Gastrocnemius medialis (tissue), 4 donors: ENCODE results near the gene CCRL2. TPM values are rescaled to one million over a fixed set of nuclear protein-coding genes. Genes with fewer than 3 reads are reported as not detected.

ENCODE experiments used
- ATAC-seq, 2 donors: fragments of 150-250 bp; one replicate each; pipeline ENCODE4 v1.9.1; 2016
- DNase-seq, 2 donors: peaks; one replicate each; pipeline ENCODE4 v3.0.0-alpha.2; 2019
- H3K27ac ChIP-seq, 4 donors: fragments of 200-600 bp; sonication (generic); 1 replicate in 1 of 4; 2 replicates in 3 of 4; pipeline ENCODE4 v1.5.1; 2016 to 2018; ENCODE audit warnings: mild to moderate bottlenecking in 2 of 4, moderate library complexity in 1 of 4
- H3K27me3 ChIP-seq, 3 donors: fragments of 200-600 bp; sonication (generic) in 2 of 3; 1 replicate in 1 of 3; 2 replicates in 2 of 3; pipeline versions ENCODE4 v1.5.1 to v1.6.0; 2016 to 2019; ENCODE audit warnings: mild to moderate bottlenecking in 1 of 3, moderate library complexity in 1 of 3
- H3K36me3 ChIP-seq, 2 donors: fragments of 200-600 bp; sonication (generic) in 1 of 2; one replicate each; pipeline ENCODE4 v1.5.1; 2017 to 2018
- H3K4me1 ChIP-seq, 2 donors: fragments of 200-600 bp; sonication (generic) in 1 of 2; one replicate each; pipeline ENCODE4 v1.5.1; 2016 to 2017; ENCODE audit warnings: mild to moderate bottlenecking in 2 of 2
- H3K4me3 ChIP-seq, 4 donors: fragments of 200-600 bp; sonication (generic) in 3 of 4; 1 replicate in 1 of 4; 2 replicates in 3 of 4; pipeline ENCODE4 v1.5.1; 2016 to 2019; ENCODE audit warnings: mild to moderate bottlenecking in 2 of 4
- H3K9me3 ChIP-seq, 3 donors: fragments of 200-600 bp; sonication (generic) in 2 of 3; 1 replicate in 1 of 3; 2 replicates in 2 of 3; pipeline ENCODE4 v1.5.1; 2016 to 2019
- CTCF ChIP-seq, 5 experiments: fragments of 450-650 bp in 3 of 5; fragments of 200-600 bp in 2 of 5; sonication (generic) in 2 of 5; IDR thresholded peaks in 4 of 5; conservative IDR thresholded peaks in 1 of 5; 1 replicate in 4 of 5; 2 replicates in 1 of 5; pipeline ENCODE4 v1.5.1; 2016 to 2019; ENCODE audit warnings: antibody characterized with exemption in 5 of 5, mild to moderate bottlenecking in 3 of 5, moderate library complexity in 3 of 5
- POLR2A ChIP-seq, 2 donors: fragments of 450-650 bp; IDR thresholded peaks; one replicate each; pipeline ENCODE4 v1.6.1; 2017; ENCODE audit warnings: antibody characterized with exemption in 2 of 2, mild to moderate bottlenecking in 2 of 2, moderate library complexity in 2 of 2
- in situ Hi-C, 4 donors: fragments of 200-750 bp; cut with MboI; loops; one replicate each; pipeline versions ENCODE4 v1.15.0 to v1.8.0; 2017; ENCODE audit warnings: low sequenced_read_pairs in 4 of 4
- intact Hi-C: fragments of 100-400 bp; cut with DNase I; formaldehyde crosslinking; loops from one replicate; pipeline ENCODE4 v1.15.1; 2023; ENCODE audit warnings: low total_unique reads
- total RNA-seq, 4 donors: library from RNA; depleted of rRNA; stranded (reverse); fragments of >200 nt; gene quantifications; one replicate each; pipeline versions ENCODE4 v1.1.0 to v1.2.3, GENCODE V29; 2016

CCRL2 gene
- total RNA-seq, 4 donors from 2014 or later = 0.29 to 2.5 (median 1.7) TPM

GRCh38 chr3:46371519-46372340 is 35.3 kb upstream of the CCRL2 start:
- Histone ChIP-seq H3K9me3 (no peaks in the 10 kb centered on the region), H3K27me3 (peaks cover 0 to 10% (median 2%) of the 10 kb centered on the region in 3 donors), H3K27ac (no peak overlapping the region), H3K4me1 (no peaks in the 10 kb centered on the region), H3K4me3 (no peak overlapping the region), H3K36me3 (no peaks in the 10 kb centered on the region)
- in situ Hi-C loops = loop anchor here in 1 of 4 donors (10.0 to 25.0 kb wide), 3 partner anchors 97 to 434 kb away; partner anchors contain the start of gene CXCR6
- ATAC-seq = no peak
- no peak for DNase-seq
- TF ChIP-seq POLR2A (IDR thresholded peaks at IDR 0.05) (no peak), CTCF (IDR thresholded peaks at IDR 0.05 in 4 of 5, conservative IDR thresholded peaks at IDR 0.05 in 1 of 5) (no peak)
- intact Hi-C loops = loop anchor here (10.0 kb wide), 1 partner anchor 287 kb away; no protein-coding TSS in a partner anchor

GRCh38 chr3:46372492-46373359 is 34.3 kb upstream of the CCRL2 start:
- Histone ChIP-seq H3K27me3 (peaks cover 0 to 10% (median 2%) of the 10 kb centered on the region in 3 donors), H3K4me3 (no peak overlapping the region)
- intact Hi-C loops = loop anchor here (10.0 kb wide), 1 partner anchor 288 kb away; no protein-coding TSS in a partner anchor

GRCh38 chr3:46374755-46375154 is 32.3 kb upstream of the CCRL2 start:
- Histone ChIP-seq H3K4me1 (no peaks in the 10 kb centered on the region), H3K27me3 (peaks cover 0 to 6% (median under 1%) of the 10 kb centered on the region in 3 donors), H3K27ac (no peak overlapping the region), H3K4me3 (no peak overlapping the region), H3K36me3 (no peaks in the 10 kb centered on the region), H3K9me3 (no peaks in the 10 kb centered on the region)
- DNase-seq (no peak), ATAC-seq (no peak)
- in situ Hi-C loops (loop anchor here in 1 of 4 donors (10.0 to 25.0 kb wide), 3 partner anchors 100 to 437 kb away; partner anchors contain the start of gene CXCR6), intact Hi-C loops (loop anchor here (10.0 kb wide), 1 partner anchor 290 kb away; no protein-coding TSS in a partner anchor)
- no peak for TF ChIP-seq CTCF (IDR thresholded peaks at IDR 0.05 in 4 of 5, conservative IDR thresholded peaks at IDR 0.05 in 1 of 5)
- no peak for TF ChIP-seq POLR2A (IDR thresholded peaks at IDR 0.05)

More at GRCh38 chr3:46372492-46373359, 34.3 kb upstream of the CCRL2 start:
- DNase-seq (no peak), ATAC-seq (no peak)
- TF ChIP-seq CTCF (IDR thresholded peaks at IDR 0.05 in 4 of 5, conservative IDR thresholded peaks at IDR 0.05 in 1 of 5) (peak in 1 of 5 experiments; percentile 22), POLR2A (IDR thresholded peaks at IDR 0.05) (no peak)
- H3K4me1 ChIP-seq = no peaks in the 10 kb centered on the region
- no peaks in the 10 kb centered on the region for H3K36me3 ChIP-seq
- in situ Hi-C loops = loop anchor here in 1 of 4 donors (10.0 to 25.0 kb wide), 3 partner anchors 98 to 435 kb away; partner anchors contain the start of gene CXCR6
- no peak overlapping the region for H3K27ac ChIP-seq
- H3K9me3 ChIP-seq = no peaks in the 10 kb centered on the region

- H3K4me1 ChIP-seq = peaks cover 3 to 4% of the 10 kb centered on the region in 2 donors
- ATAC-seq (no peak), DNase-seq (no peak)
- no peaks in the 10 kb centered on the region for H3K36me3 ChIP-seq
- in situ Hi-C loops = loop anchor here in 1 of 4 donors (10.0 kb wide), 1 partner anchor 100 kb away; no protein-coding TSS in a partner anchor
- intact Hi-C loops = loop anchor here (10.0 kb wide), 1 partner anchor 290 kb away; no protein-coding TSS in a partner anchor
- H3K27ac ChIP-seq = no peak overlapping the region
- H3K9me3 ChIP-seq = no peaks in the 10 kb centered on the region
- TF ChIP-seq POLR2A (IDR thresholded peaks at IDR 0.05) = no peak
- no peak for TF ChIP-seq CTCF (IDR thresholded peaks at IDR 0.05 in 4 of 5, conservative IDR thresholded peaks at IDR 0.05 in 1 of 5)
- no peak overlapping the region for H3K4me3 ChIP-seq
- H3K27me3 ChIP-seq = peaks cover 0 to 4% (median 0%) of the 10 kb centered on the region in 3 donors
Measured at GRCh38 chr3:46375218-46375617, 31.8 kb upstream of the CCRL2 start.
